ENCODE data around the gene COG5. TPM values are rescaled to one million over a fixed set of nuclear protein-coding genes. Genes with fewer than 3 reads are reported as not detected.
A peak's percentile ranks its signal among the peaks of the same experiment; 100 is the strongest.

Gene COG5
- total RNA-seq, 1 experiment from 2014 or later, result 29.1 TPM

- ChIA-PET POLR2A (no interaction called here), CTCF (interaction anchor here (0.9 kb wide), 1 partner anchor 10 kb away, joined by 3 read pairs; no protein-coding TSS in a partner anchor)
- DNase-seq (ENCODE audit: low read depth, low spot score) (no peak), ATAC-seq (no peak)
- TF ChIP-seq, protein P1, sequence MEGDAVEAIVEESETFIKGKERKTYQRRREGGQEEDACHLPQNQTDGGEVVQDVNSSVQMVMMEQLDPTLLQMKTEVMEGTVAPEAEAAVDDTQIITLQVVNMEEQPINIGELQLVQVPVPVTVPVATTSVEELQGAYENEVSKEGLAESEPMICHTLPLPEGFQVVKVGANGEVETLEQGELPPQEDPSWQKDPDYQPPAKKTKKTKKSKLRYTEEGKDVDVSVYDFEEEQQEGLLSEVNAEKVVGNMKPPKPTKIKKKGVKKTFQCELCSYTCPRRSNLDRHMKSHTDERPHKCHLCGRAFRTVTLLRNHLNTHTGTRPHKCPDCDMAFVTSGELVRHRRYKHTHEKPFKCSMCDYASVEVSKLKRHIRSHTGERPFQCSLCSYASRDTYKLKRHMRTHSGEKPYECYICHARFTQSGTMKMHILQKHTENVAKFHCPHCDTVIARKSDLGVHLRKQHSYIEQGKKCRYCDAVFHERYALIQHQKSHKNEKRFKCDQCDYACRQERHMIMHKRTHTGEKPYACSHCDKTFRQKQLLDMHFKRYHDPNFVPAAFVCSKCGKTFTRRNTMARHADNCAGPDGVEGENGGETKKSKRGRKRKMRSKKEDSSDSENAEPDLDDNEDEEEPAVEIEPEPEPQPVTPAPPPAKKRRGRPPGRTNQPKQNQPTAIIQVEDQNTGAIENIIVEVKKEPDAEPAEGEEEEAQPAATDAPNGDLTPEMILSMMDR (IDR thresholded peaks at IDR 0.05), result no peak
- TF ChIP-seq REST (IDR thresholded peaks at IDR 0.05; ENCODE audit: insufficient read depth in 1 of 2, low read depth in 2 of 2, low read length in 1 of 2), result no peak
- no peak for TF ChIP-seq POLR2AphosphoS5 (IDR thresholded peaks at IDR 0.05; ENCODE audit: low read depth, low read length)
- no peak for TF ChIP-seq TCF7L2 (IDR thresholded peaks at IDR 0.05; ENCODE audit: low read depth, low read length)
- TF ChIP-seq SIN3A (IDR thresholded peaks at IDR 0.05; ENCODE audit: borderline replicate concordance, insufficient read depth, low read depth, low read length), result no peak
- Histone ChIP-seq H3K4me1 (ENCODE audit: control insufficient read depth, insufficient read depth, low read length) (peaks cover 9% of the 10 kb centered on the region), H3K27me3 (ENCODE audit: control insufficient read depth, insufficient read depth, low read length) (no peaks in the 10 kb centered on the region), H3K27ac (ENCODE audit: low read length) (no peak overlapping the region), H3K4me3 (ENCODE audit: low read depth in 2 of 2, low read length in 2 of 2) (no peak overlapping the region), H3K36me3 (ENCODE audit: control insufficient read depth, insufficient read depth, low read length) (peaks cover 7% of the 10 kb centered on the region), H3K9me3 (ENCODE audit: control insufficient read depth, insufficient read depth, low read depth, low read length) (no peaks in the 10 kb centered on the region)
- in situ Hi-C loops (cut with HindIII; ENCODE audit: low pct_unique_long_range_greater_than_20kb, low sequenced_read_pairs) (no loop called here), intact Hi-C loops (cut with micrococcal nuclease; ENCODE audit: unreplicated experiment) (no loop called here)
- no TSS peak for BruUV-seq (replicated peaks)
These were observed 384.2 kb downstream of the COG5 start for GRCh38 chr7:107179326-107180164.

DNA sequence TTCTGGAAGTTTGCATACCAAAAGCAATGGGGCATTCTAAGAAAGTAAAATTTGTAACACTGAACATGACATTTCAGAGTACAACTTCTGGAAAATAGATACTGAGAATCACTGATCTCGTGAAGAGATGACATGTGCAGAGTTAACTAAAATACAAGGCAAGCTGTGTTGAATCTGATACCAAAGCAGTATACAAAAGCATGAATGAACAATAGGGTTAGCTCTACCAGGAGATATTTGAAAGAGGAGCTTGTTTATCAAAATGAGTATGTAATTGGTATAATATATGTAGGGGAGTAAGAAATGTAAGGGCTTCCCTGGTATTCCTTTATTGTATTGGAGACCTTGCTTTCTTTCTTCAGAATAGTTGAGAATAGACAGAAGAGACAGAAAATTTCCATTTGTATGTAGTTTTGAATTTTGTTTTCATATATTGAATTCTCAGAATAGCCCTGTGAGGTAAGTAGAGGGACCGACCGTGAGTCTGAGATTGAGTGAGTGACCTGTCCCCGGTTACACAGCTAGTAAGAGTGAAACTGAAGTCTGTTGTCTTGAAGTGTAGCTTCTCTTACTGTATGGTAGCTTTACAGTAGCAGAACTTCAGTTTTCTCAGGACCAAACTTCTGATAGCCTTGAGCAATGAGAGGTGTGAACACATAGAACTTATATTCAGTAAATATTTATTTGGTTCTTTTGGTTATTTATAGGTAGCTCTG is 389.9 kb downstream of the COG5 start:
- DNase-seq (ENCODE audit: low read depth, low spot score) (no peak), ATAC-seq (no peak)
- intact Hi-C loops (cut with micrococcal nuclease; ENCODE audit: unreplicated experiment), result no loop called here
- H3K27ac ChIP-seq (ENCODE audit: low read length), result no peak overlapping the region
- in situ Hi-C loops (cut with HindIII; ENCODE audit: low pct_unique_long_range_greater_than_20kb, low sequenced_read_pairs), result no loop called here
- no peaks in the 10 kb centered on the region; the same call in 1 of the 2 replicates for H3K36me3 ChIP-seq (ENCODE audit: control insufficient read depth, insufficient read depth, low read length)
- H3K27me3 ChIP-seq (ENCODE audit: control insufficient read depth, insufficient read depth, low read length), result no peaks in the 10 kb centered on the region
- peaks cover 4% of the 10 kb centered on the region; the same call in 1 of the 2 replicates for H3K4me1 ChIP-seq (ENCODE audit: control insufficient read depth, insufficient read depth, low read length)
- BruUV-seq (replicated peaks), result TSS peak; percentile 15
- CTCF ChIA-PET, result no interaction called here
- no peaks in the 10 kb centered on the region for H3K9me3 ChIP-seq (ENCODE audit: control insufficient read depth, insufficient read depth, low read depth, low read length)
- POLR2A ChIA-PET, result no interaction called here
- no peak overlapping the region for H3K4me3 ChIP-seq (ENCODE audit: low read depth in 2 of 2, low read length in 2 of 2)
- TF ChIP-seq TCF7L2 (IDR thresholded peaks at IDR 0.05; ENCODE audit: low read depth, low read length) (no peak), REST (IDR thresholded peaks at IDR 0.05; ENCODE audit: insufficient read depth in 1 of 2, low read depth in 2 of 2, low read length in 1 of 2) (no peak)
- TF ChIP-seq, protein P1 (IDR thresholded peaks at IDR 0.05), result no peak
